HG03565 (cell line): ENCODE results near the gene TMEM170B.

Experiments used
- ATAC-seq: cut with Tn5 transposase; IDR thresholded peaks from one replicate; pipeline ENCODE4 v1.9.1; 2021; ENCODE audit warnings: mild to moderate bottlenecking, moderate library complexity; ENCODE audit not compliant: unreplicated experiment

TMEM170B gene

DNA sequence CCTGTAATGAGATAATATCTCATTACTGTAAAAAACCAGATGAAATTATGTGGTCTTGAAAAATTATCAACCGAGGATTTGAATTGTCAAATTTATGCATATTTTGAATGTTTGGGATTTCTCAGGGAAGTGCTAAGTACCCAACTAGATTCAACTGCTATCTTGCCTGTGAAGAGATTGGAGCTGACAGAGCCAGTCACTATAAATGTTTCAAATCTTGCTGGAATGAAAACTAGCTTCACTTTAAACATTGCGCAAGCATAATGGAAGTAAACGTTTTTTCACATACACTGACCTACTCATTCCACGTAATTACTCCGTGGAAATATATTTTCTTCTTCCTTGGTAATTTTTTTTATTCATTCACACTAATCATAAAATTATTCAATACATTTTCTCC is 46.7 kb downstream of the TMEM170B start:
- ATAC-seq = no peak

DNA sequence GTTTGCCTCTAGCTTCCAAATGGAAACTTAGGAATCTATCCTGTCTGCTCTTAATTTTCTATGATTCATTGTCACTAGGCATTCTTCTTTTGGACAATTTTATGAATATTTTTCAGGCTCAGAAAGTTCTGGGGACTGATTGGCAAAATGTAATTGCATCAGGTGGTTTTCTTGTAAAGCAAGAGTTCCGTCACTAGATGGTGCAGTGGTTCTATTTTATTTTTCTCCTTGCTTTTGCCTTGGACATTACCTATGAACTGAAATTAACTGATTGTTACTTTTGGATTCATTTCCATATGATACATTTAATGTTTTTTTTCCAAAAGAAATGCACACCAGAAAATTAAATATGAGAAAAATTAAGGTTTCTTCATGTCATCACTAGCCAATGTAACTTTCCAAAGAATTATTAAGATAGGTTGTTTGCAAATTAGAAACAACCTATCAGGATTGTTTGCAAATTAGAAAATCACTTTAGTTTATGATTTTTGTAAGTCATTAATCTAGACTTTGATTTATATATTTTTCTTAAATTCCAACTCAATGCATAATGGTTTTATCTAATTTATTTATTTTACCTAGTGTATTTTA is 48.0 kb downstream of the TMEM170B start:
- ATAC-seq = no peak

DNA sequence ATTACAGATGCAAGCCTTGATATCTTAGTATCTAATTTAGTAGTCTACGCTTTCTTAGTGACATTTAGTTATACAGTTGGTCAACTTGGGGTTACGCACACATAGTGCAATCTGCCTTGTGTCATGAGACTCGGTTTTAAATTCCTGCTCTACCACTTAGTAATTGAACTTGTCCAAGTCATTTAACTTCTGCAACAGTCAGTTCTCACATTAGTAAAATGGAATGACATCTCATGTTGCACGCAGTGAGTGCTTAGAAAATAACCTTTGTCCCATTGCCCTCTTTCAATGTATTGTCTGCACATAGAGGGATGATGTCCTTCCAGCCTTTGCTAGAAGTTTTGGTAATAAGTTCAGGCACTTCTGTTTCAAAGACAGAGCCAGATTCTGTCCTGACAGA is 48.6 kb downstream of the TMEM170B start:
- ATAC-seq = no peak

DNA sequence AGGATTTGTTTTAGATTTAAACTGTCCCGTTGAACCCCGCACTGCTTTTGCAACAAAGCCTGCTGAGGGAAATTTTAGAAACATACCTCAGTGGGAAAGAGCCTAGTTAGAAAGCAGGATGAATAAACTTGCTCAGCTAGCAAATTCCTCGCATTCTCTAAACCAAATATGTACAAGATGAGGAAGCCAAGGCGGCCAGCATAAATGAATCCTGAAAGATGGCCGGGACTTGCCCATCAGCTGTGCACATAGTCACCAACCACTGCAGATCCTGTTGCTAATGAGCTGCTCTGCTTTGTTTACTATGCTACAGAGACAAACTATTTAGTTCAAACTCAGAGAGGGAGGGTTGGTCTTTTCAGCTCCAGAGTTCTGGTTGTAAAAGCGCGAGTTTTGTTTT is 49.0 kb downstream of the TMEM170B start:
- ATAC-seq = no peak

DNA sequence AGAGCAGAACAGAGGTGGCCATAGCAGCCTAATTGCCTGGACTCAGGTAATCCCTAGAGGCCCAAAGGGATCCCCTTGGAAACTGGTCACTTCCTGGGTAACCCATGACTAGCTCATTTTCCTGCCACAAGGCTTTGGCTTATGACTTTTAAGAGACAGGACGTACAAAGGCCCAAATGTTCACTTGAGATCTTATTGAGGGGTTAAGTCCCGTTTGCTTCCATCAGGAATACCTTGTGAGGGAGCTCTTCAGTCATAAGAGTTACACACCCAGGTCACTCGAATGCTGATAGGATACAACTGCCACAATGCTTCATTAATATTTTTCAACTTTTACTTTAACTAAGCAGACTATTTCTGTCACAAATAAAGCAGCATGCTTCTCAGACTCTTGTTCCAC is 51.7 kb downstream of the TMEM170B start:
- ATAC-seq = no peak

DNA sequence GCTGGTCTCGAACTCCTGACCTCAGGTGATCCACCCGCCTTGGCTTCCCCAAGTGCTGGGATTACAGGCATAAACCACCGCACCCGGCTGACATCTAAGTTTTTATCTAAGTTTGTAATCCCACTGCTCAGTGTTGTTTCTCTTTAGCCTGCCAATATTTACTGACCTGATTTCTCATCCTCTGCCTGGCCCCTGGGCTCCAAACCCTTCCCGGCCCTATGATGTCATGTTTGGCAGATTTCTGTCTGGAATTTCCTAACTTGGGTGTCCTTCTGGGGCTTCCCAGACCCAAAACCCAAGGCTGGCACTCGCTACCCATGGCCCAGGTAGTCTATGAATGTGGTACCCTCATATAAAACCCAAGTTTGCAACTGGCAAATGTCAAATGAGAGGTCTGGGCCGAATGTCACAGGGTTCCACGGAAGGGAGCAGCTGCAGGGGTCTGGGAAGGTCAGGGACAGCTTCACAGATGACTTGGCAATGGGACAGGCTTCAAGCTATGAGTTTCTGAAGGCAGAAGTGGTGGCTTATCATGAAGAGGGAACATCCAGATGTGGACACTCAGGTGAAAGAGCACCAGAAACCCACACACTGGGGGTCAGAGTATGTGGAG is 54.9 kb downstream of the TMEM170B start:
- ATAC-seq = no peak

DNA sequence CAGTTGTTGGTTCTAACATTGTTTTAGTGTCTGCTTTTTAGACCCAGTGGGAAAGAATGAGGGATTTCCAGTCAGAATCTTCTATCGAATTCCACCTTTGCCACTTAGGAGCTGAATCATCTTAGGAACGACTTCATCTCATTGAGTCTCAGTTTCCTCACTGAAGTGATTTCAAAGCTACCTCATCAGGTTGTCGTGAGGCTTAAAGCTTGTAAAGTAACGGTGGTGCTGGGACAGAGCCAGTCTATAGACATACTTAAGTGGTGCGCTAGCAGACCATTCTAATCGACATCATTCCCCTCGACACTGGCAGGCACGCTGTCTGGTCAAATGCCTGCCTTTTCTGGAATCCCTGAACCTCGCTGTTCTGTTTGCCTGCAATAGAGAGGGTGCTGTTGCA is 55.5 kb downstream of the TMEM170B start:
- ATAC-seq = no peak

DNA sequence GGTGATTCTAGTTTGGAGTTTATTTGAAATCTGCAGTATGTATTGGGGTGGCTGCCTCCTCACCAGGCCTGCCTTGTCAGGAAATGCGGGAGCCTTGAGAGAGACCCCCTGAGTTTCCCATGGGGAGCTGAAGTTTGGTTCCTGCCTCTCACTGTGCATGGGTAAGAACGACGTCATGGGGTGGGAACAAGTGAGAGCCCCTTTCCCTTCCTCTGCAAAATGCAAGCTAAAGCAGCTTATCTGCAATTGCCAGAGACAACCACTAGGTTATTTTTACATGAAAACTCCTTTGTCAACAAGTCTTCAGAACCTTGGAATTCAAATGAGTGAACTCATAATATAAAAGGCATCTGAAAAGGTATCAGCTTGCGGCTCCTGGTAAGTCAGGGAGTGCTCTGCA is 58.4 kb downstream of the TMEM170B start:
- ATAC-seq = no peak

DNA sequence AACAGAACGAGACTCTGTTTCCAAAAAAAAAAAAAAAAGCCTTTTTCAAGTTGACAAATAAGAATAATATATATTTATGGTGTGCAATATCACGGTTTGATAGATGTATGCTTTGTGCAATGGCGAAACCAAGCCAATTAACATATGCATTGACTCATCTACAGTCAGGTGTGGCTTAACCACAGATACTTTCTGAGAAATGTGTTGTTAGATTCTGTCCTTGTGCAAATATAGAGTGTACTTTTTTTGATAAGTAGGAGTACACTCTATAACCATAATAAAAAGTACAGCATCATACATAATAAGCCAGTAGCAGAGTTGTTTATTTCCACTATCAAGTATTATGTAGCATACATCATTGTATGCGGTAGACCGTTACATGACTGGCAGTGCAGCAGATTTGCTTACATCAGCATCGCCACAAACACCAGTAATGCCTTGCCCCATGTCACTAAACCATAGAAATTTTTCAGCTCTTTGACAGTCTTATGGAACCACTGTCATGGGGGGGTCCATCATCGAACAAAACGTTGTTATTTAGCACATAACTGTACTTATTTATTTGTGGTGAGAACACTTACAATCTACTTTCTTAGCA is 59.2 kb downstream of the TMEM170B start:
- no peak for ATAC-seq

DNA sequence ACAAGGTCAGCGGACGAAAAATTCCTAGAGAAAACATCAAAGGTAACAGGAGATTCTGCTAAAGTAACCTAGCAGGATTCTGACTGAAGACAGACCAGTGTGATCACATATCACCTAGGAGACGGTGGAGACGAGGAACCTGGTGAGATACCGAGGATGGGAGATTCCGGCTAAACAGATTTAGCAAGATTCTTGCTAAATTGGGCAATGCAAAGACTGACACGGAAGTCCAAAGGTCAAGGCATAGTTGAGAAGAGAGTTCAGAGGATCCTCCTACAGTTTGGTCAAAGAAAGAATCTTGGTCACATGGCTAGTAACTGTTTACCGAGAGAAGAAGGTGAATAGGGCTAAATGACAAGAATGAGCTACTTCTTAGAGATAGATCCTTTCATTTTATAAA is 61.1 kb downstream of the TMEM170B start:
- no peak for ATAC-seq

DNA sequence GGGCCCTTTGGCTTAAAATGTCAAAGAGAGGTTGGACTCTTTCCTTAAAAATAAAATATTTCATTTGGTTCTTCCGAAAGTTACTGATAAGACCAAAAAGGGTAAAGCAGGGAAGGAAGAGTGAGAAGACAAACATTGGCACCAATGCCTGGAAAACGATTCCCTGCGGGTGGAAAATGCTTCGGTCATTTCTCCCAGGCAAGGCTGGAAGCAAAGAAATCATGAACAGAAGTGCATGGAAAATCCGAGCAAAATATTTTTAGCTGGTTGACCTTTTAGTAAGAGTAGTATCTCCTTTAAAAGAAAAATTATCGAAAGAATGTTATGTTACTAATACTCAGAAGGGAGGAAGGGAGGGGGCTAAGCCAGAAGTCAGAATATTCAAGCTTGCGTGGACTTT is 62.7 kb downstream of the TMEM170B start:
- ATAC-seq = no peak

DNA sequence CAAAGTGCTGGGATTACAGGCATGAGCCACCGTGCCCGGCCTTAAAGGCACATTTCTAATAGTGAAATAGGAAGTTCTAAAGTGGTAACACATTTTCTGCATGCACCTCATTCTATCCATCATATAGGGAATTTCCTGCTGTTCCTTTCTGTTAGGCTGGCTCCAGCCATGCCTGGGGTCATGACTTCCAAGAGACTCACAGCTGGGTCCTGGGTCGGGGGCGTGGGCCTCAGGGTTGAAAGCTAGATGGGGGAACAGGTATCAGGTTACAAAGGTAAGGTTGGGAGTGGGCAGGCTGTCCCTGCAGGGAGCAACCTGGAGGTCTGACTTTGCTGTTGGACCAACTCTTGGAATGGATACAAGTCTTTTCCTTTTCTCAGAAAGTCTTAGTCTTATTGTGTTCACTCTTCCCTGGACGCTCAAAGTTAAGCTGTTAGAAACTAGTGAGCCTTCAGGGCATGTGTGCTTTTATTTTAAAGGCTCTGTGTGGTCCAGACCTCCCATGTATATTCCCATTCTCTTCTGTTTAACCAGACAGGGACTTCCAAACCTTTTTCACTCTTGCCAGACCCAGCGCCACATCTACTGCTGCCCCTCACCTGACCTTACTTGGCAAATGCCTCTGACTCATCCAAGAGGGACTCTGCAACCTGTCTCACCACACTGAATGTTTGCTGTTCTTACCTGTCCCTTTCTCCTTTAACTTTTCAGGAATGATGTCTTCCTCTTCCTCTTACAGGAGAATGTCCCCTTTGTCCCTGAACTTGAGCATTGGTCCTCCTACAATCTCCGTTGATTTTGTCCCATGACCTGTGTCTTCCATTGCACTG is 64.4 kb downstream of the TMEM170B start:
- no peak for ATAC-seq

DNA sequence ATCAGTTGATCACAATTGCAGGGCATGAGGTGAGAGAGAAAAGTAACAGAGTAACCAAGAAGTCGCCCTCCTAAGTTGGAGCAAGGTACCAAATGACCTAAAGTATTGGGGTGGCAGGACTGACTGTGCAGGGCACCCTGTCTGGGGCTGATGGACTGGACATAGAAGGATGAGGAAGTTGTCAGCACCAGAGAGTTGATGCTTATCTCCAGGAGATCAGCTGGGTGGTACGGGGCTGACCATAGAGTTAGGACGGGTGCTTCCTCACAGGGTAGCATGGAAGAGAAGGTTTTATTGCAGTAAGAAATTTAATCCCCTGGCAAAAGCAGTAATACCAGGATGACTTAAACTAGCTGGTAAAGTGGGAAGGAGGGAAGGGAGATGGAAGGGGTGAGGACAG is 66.7 kb downstream of the TMEM170B start:
- no peak for ATAC-seq

DNA sequence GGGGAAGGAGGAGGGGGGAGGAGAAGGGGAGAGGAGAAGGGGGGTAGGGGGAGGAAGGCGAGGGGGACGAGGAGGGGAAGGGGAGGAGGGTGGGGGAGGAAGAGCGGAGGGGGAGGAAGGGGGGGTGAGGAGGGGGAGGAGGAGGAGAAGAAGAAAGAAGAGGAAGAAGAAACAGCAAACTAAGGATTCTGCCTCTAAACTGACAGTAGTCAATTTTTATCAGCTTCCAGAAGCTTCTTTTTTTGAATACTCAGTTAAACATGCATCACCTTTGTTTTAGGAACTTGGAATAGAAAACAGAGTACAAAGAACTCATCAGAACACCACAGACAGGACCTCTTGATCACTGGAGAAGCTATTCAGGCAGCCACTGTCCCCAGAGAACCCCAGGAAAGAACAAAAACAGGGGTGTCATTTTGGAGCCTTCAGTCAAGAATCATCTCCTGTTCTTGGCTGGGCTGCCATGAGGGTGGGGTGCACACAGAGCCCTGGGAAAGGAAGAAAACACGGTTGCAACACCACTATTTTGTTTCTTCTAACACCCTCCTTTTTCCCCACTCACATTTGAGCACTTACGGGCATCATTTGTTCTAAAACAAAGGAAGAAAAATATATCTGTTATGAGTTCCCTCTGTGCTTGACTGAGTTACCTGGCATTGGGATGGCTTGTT is 67.4 kb downstream of the TMEM170B start:
- ATAC-seq = no peak

DNA sequence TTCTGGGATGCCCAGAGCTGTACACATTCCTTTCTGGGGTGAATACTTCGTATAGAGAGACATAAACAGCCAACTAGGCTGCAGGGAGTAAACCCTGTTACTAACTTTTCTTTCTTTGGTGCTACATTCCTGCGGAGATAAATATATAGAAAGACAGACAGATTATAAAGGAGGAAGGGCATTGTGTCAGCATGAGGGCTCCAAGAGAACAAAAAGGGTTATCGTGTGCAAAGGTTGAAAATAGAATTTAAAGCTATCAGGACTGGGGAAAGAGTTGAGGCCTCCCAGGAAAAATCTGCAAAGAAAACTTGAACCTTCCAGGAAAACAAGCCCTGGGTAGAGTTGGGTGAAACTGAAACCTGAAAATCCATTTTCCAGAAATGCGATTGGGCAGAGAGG is 68.0 kb downstream of the TMEM170B start:
- no peak for ATAC-seq

DNA sequence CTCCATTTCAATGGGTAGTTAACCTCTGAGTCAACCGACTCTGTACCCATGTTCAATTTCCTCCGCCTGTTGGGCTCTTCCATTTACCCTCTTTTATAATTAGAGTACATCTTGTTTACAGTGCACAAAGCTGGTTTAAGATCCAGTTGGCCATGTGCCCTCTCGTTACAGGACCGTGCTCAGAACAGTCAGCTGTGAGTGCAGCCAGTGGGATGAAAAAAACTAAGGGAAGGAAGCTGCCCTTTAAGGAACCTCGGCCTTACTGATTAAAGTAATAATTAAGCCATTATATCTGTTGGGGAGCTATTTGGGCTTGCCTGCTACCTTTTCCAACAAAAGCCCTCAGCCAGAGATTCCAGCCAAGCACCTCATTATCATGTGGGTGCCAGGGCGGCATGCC is 68.8 kb downstream of the TMEM170B start:
- no peak for ATAC-seq

DNA sequence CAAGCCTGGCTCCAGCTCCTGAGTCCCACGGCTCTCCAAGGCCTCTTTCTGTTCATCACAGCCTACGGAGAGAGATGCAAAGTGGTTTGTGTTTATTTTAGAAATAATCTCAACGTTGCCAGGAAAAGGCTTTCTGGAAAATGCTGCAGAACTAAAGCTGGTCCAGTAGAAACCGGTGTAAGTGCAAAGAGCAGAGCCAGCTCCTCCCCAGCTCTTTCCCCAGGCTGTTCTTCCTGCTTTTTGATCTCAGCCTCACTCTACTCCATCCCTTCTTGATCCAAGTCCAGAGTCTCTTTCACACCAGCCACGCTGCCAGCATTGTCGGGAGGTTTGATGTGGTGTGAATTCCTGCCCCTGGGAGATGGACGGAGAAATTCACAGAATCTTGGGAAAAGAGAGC is 69.8 kb downstream of the TMEM170B start:
- no peak for ATAC-seq

DNA sequence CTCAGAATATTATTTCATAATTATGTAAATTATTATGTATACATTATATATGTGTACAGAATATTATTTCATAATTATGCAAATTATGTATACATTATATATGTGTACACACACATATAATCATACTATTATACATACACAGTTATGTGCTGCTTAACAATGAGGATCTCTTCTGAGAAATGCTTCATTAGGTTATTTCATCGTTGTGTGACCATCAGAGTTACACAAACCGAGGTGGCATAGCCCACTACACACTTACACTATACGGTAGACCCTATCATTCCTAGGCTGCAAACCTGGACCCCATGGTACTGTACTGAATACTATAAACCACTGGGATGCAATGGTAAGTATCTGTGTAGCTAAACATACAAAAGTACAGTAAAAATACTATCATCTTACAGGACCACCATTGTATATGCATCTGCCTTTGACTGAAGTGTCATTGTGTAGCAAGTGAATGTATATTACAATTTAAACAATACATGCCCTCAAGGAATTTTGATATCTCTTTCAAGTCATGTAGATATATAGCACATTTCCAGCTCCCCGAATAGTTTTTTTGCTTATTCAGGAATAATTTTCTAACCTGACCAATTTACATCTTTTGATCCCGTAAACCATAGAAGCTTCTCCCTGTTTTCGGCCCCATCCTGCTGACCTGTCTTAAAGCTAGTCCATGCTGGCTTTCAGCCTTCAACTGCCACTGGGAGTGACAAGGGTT is 71.2 kb downstream of the TMEM170B start:
- no peak for ATAC-seq

DNA sequence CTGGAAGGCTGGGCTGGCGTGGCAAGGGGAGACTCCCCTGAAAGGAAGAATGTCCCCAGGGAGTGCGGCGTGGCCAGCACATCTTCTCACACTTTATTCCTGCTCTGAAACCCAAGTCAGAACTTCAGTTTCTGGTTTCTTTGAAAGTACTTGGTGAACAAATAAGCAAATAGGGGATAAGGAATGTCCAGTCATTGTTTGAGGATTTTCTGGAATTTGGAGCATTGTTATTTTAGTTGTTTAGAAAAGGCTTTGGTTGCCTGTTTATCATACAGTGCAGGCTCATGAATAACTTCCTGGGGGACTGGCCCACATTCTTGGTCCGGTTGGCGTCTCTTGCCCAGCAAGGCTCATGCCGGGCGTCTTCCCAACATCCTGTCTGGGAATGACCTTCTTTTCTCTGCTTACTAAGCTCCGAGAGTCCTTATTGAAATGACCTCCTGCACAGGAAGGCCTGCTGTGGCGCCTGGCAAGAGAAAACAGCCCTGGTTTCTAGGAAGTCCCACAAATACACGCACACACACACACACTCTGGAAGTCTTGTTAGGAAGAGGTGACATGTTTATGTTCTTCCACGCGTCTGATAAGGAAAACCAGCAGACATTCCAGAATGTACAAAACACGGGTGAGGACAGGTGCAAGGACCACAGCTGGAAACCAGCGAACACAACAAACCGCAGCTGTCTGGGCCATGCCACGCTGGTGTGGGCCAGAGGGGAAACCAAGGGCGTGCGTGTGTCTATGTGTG is 71.9 kb downstream of the TMEM170B start:
- no peak for ATAC-seq

DNA sequence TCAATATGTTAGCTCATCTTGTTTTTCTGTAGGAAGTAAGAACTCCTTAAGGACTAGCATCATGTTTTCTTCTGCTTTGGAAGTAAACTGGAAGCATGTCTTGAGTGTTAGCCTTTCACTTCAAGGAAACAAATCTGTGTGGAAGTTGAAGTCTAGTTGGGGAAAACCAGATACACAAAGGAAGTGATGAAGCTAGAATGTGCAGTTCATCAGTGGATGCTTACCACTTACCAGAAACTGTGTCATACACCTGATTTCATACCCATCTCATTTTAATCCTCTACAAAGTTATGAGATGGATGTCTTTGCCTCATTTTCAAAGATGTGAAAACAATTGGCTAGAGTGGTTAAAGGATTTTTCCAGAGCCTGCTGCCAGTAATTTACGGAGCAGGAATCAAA is 75.8 kb downstream of the TMEM170B start:
- no peak for ATAC-seq
